ENCODE data around the gene TMEM242. TPM values are rescaled to one million over a fixed set of nuclear protein-coding genes. Genes with fewer than 3 reads are reported as not detected.

TMEM242 gene
- total and polyA plus RNA-seq, 2 donors (not counting 3 experiments of a cell fraction or from before 2014, with no cell fraction given), result 5.3 to 15.5 TPM

- FAIRE-seq (no peak), DNase-seq (ENCODE audit: low read depth, low spot score) (no peak)
- Histone ChIP-seq H3K9ac (replicated peaks; ENCODE audit: extremely low read depth, insufficient read depth, low read length) (no peak overlapping the region), H3K27ac (ENCODE audit: insufficient read depth, low read depth, low read length) (no peak overlapping the region), H3K36me3 (ENCODE audit: control insufficient read depth in 2 of 2, extremely low read depth in 1 of 2, insufficient read depth in 2 of 2, low read length in 2 of 2) (no peaks in the 10 kb centered on the region), H3K9me3 (replicated peaks; ENCODE audit: control insufficient read depth, insufficient read depth, low read length) (no peaks in the 10 kb centered on the region), H3K4me3 (replicated peaks in 1 of 3; ENCODE audit: insufficient read depth in 1 of 3, low read depth in 1 of 3, low read length in 3 of 3) (no peak overlapping the region), H4K20me1 (replicated peaks; ENCODE audit: control insufficient read depth, extremely low read depth, insufficient read depth, low read length) (no peaks in the 10 kb centered on the region), H3K4me1 (ENCODE audit: control insufficient read depth, extremely low read depth, insufficient read depth, low read length) (peaks cover 4% of the 10 kb centered on the region), H3K4me2 (ENCODE audit: insufficient read depth, low read length) (no peak overlapping the region), H3K79me2 (ENCODE audit: control insufficient read depth, insufficient read depth, low read length) (no peaks in the 10 kb centered on the region), H2AFZ (ENCODE audit: low read depth, low read length) (no peak overlapping the region), H3K27me3 (ENCODE audit: control insufficient read depth in 2 of 2, insufficient read depth in 2 of 2, low read length in 2 of 2) (peaks cover 4 to 18% of the 10 kb centered on the region in 2 experiments), H3K9me1 (replicated peaks; ENCODE audit: control insufficient read depth, extremely low read depth, insufficient read depth, low read length) (no peaks in the 10 kb centered on the region)
- intact Hi-C loops (cut with micrococcal nuclease) (no loop called here), dilution Hi-C loops (cut with MboI; ENCODE audit: extremely low pct_ligation_motif_present, low sequenced_read_pairs) (no loop called here)
- TF ChIP-seq POLR2A (IDR thresholded peaks at IDR 0.05; ENCODE audit: low read depth, low read length) (no peak), JUN (IDR thresholded peaks at IDR 0.05; ENCODE audit: borderline replicate concordance, insufficient read depth, insufficient read length, low read depth) (no peak), MAX (IDR thresholded peaks at IDR 0.05; ENCODE audit: insufficient read depth, insufficient read length) (no peak), EZH2 (IDR thresholded peaks at IDR 0.05; ENCODE audit: borderline replicate concordance, low read depth, low read length, severe bottlenecking) (no peak)
- CTCF ChIA-PET, result interaction anchor here (1.5 to 8.2 kb wide), 4 partner anchors 9 to 332 kb away, joined by 6 to 92 read pairs (median 10); partner anchors contain the start of gene TMEM242
- no TSS peak for BruUV-seq (replicated peaks)
- POLR2A ChIA-PET, result no interaction called here
These were observed 10.6 kb upstream of the TMEM242 start for GRCh38 chr6:157333956-157334355.

GRCh38 chr6:157333537-157333936, 10.2 kb upstream of the TMEM242 start:
- intact Hi-C loops (cut with micrococcal nuclease), result no loop called here
- Histone ChIP-seq H3K27ac (ENCODE audit: insufficient read depth, low read depth, low read length) (no peak overlapping the region), H3K4me2 (ENCODE audit: insufficient read depth, low read length) (no peak overlapping the region), H3K4me3 (replicated peaks in 1 of 3; ENCODE audit: insufficient read depth in 1 of 3, low read depth in 1 of 3, low read length in 3 of 3) (no peak overlapping the region), H3K9ac (replicated peaks; ENCODE audit: extremely low read depth, insufficient read depth, low read length) (no peak overlapping the region), H2AFZ (ENCODE audit: low read depth, low read length) (no peak overlapping the region), H3K9me1 (replicated peaks; ENCODE audit: control insufficient read depth, extremely low read depth, insufficient read depth, low read length) (no peaks in the 10 kb centered on the region), H3K79me2 (ENCODE audit: control insufficient read depth, insufficient read depth, low read length) (no peaks in the 10 kb centered on the region), H3K9me3 (replicated peaks; ENCODE audit: control insufficient read depth, insufficient read depth, low read length) (no peaks in the 10 kb centered on the region), H3K27me3 (ENCODE audit: control insufficient read depth in 2 of 2, insufficient read depth in 2 of 2, low read length in 2 of 2) (peaks cover 4 to 16% of the 10 kb centered on the region in 2 experiments), H3K4me1 (ENCODE audit: control insufficient read depth, extremely low read depth, insufficient read depth, low read length) (peaks cover 6% of the 10 kb centered on the region), H4K20me1 (replicated peaks; ENCODE audit: control insufficient read depth, extremely low read depth, insufficient read depth, low read length) (no peaks in the 10 kb centered on the region), H3K36me3 (ENCODE audit: control insufficient read depth in 2 of 2, extremely low read depth in 1 of 2, insufficient read depth in 2 of 2, low read length in 2 of 2) (no peaks in the 10 kb centered on the region)
- FAIRE-seq (no peak), DNase-seq (ENCODE audit: low read depth, low spot score) (no peak)
- BruUV-seq (replicated peaks), result no TSS peak
- POLR2A ChIA-PET, result no interaction called here
- dilution Hi-C loops (cut with MboI; ENCODE audit: extremely low pct_ligation_motif_present, low sequenced_read_pairs), result no loop called here
- TF ChIP-seq GATA2 (IDR thresholded peaks at IDR 0.05; ENCODE audit: insufficient read depth, insufficient read length, low read depth, low read length) (no peak), MAX (IDR thresholded peaks at IDR 0.05; ENCODE audit: insufficient read depth, insufficient read length) (no peak), EZH2 (IDR thresholded peaks at IDR 0.05; ENCODE audit: borderline replicate concordance, low read depth, low read length, severe bottlenecking) (no peak), CTCF (IDR thresholded peaks at IDR 0.05; ENCODE audit: extremely low read depth in 1 of 2, insufficient read depth in 1 of 2, low read depth in 1 of 2, low read length in 2 of 2) (no peak), POLR2A (IDR thresholded peaks at IDR 0.05; ENCODE audit: low read depth, low read length) (no peak), JUN (IDR thresholded peaks at IDR 0.05; ENCODE audit: borderline replicate concordance, insufficient read depth, insufficient read length, low read depth) (no peak), FOS (IDR thresholded peaks at IDR 0.05; ENCODE audit: borderline replicate concordance, insufficient read depth, low read length) (no peak), POLR2AphosphoS5 (IDR thresholded peaks at IDR 0.05; ENCODE audit: insufficient read depth, low read depth, low read length) (no peak), MYC (IDR thresholded peaks at IDR 0.05; ENCODE audit: low read depth, low read length) (no peak)
- CTCF ChIA-PET, result interaction anchor here (1.5 to 8.2 kb wide), 4 partner anchors 9 to 333 kb away, joined by 6 to 92 read pairs (median 10); partner anchors contain the start of gene TMEM242

Measured in endothelial cell of umbilical vein (primary cell).